H9 (cell line): Measurements from ENCODE around the gene HMX1. TPM values are rescaled to one million over a fixed set of nuclear protein-coding genes. Genes with fewer than 3 reads are reported as not detected.

Experiments used
- DNase-seq: peaks from one replicate; pipeline ENCODE4 v3.0.0-alpha.2; 2017
- H2AFZ ChIP-seq: one replicate; pipeline ENCODE4 v1.6.1; 2013; ENCODE audit warnings: mild to moderate bottlenecking, low read length, control low read depth, moderate library complexity
- H2AK5ac ChIP-seq: 2 replicates; pipeline ENCODE4 v1.6.1; 2013; ENCODE audit warnings: low read length, control low read depth, mixed read lengths; ENCODE audit not compliant: insufficient read length
- H2BK120ac ChIP-seq: one replicate; pipeline ENCODE4 v1.6.1; 2013; ENCODE audit warnings: low read depth, mild to moderate bottlenecking, low read length, control low read depth, inconsistent platforms; ENCODE audit not compliant: poor library complexity, severe bottlenecking
- H2BK12ac ChIP-seq: 2 replicates; pipeline ENCODE4 v1.6.1; 2013; ENCODE audit warnings: low read length, control low read depth, mixed read lengths, low read depth; ENCODE audit not compliant: insufficient read length
- H2BK15ac ChIP-seq: 2 replicates; pipeline ENCODE4 v1.6.1; 2013; ENCODE audit warnings: low read depth, low read length, control low read depth
- H2BK20ac ChIP-seq: one replicate; pipeline ENCODE4 v1.6.1; 2013; ENCODE audit warnings: low read depth, mild to moderate bottlenecking, low read length, control low read depth, inconsistent platforms; ENCODE audit not compliant: poor library complexity, severe bottlenecking
- H2BK5ac ChIP-seq: 2 replicates; pipeline ENCODE4 v1.6.1; 2013; ENCODE audit warnings: low read length, control low read depth, mixed read lengths; ENCODE audit not compliant: insufficient read length
- H3K14ac ChIP-seq: 2 replicates; pipeline ENCODE4 v1.6.1; 2013; ENCODE audit warnings: low read length, control low read depth; ENCODE audit not compliant: insufficient read depth
- H3K18ac ChIP-seq: 2 replicates; pipeline ENCODE4 v1.6.1; 2013; ENCODE audit warnings: low read depth, mild to moderate bottlenecking, mixed read lengths, low read length, control low read depth; ENCODE audit not compliant: insufficient read length
- H3K23ac ChIP-seq: 2 replicates; pipeline ENCODE4 v1.6.1; 2013; ENCODE audit warnings: low read length, control low read depth, mixed read lengths, low read depth; ENCODE audit not compliant: insufficient read length
- H3K23me2 ChIP-seq: 2 replicates; pipeline ENCODE4 v1.6.1; 2013; ENCODE audit warnings: low read depth, mild to moderate bottlenecking, mixed read lengths, low read length, control low read depth; ENCODE audit not compliant: insufficient read length, poor library complexity, severe bottlenecking
- H3K27ac ChIP-seq: 2 replicates; pipeline ENCODE4 v1.5.1; 2013; ENCODE audit warnings: low read length, control low read depth, mixed read lengths, low read depth; ENCODE audit not compliant: insufficient read length
- H3K27me3 ChIP-seq: 2 replicates; pipeline ENCODE4 v1.6.1; 2013; ENCODE audit warnings: low read length, control low read depth, inconsistent platforms; ENCODE audit not compliant: insufficient read depth
- H3K4ac ChIP-seq: 2 replicates; pipeline ENCODE4 v1.6.1; 2013; ENCODE audit warnings: low read depth, mild to moderate bottlenecking, control low read depth, inconsistent platforms, low read length, moderate library complexity
- H3K4me1 ChIP-seq: 2 replicates; pipeline ENCODE4 v1.6.1; 2013; ENCODE audit warnings: low read length, control low read depth, inconsistent platforms; ENCODE audit not compliant: insufficient read depth
- H3K4me2 ChIP-seq: 2 replicates; pipeline ENCODE4 v1.6.1; 2013; ENCODE audit warnings: low read length, control low read depth, mixed read lengths; ENCODE audit not compliant: insufficient read length, insufficient read depth
- H3K56ac ChIP-seq: 2 replicates; pipeline ENCODE4 v1.6.1; 2013; ENCODE audit warnings: low read depth, mild to moderate bottlenecking, mixed read lengths, low read length, control low read depth; ENCODE audit not compliant: insufficient read length
- H3K79me1 ChIP-seq: 2 replicates; pipeline ENCODE4 v1.6.1; 2013; ENCODE audit warnings: low read depth, mild to moderate bottlenecking, moderate library complexity, low read length, control low read depth, inconsistent platforms; ENCODE audit not compliant: insufficient read depth, poor library complexity, severe bottlenecking
- H3K79me2 ChIP-seq: 2 replicates; pipeline ENCODE4 v1.6.1; 2013; ENCODE audit warnings: low read length, control low read depth, inconsistent platforms; ENCODE audit not compliant: insufficient read depth
- H3K9ac ChIP-seq: 2 replicates; pipeline ENCODE4 v1.6.1; 2013; ENCODE audit warnings: low read length, control low read depth, mixed read lengths; ENCODE audit not compliant: insufficient read length; ENCODE audit errors: extremely low read depth
- H3K9me3 ChIP-seq: one replicate; pipeline ENCODE4 v1.6.1; 2013; ENCODE audit warnings: low read depth, low read length, inconsistent platforms; ENCODE audit not compliant: control insufficient read depth
- H3T11ph ChIP-seq: one replicate; pipeline ENCODE4 v1.6.1; 2013; ENCODE audit warnings: mild to moderate bottlenecking, low read length, control low read depth, inconsistent platforms
- H4K20me1 ChIP-seq: one replicate; pipeline ENCODE4 v1.6.1; 2013; ENCODE audit not compliant: control insufficient read depth, insufficient read length, insufficient read depth
- H4K5ac ChIP-seq: 2 replicates; pipeline ENCODE4 v1.6.1; 2013; ENCODE audit warnings: low read depth, mild to moderate bottlenecking, mixed read lengths, low read length, control low read depth; ENCODE audit not compliant: insufficient read length
- H4K8ac ChIP-seq: replicated peaks from 2 replicates; pipeline ENCODE4 v1.6.1; 2013; ENCODE audit warnings: low read length, control low read depth, mixed read lengths, low read depth; ENCODE audit not compliant: insufficient read length
- H4K91ac ChIP-seq: 2 replicates; pipeline ENCODE4 v1.6.1; 2013; ENCODE audit warnings: low read depth, mild to moderate bottlenecking, moderate library complexity, mixed read lengths, low read length, control low read depth; ENCODE audit not compliant: insufficient read length
- H3K27ac Mint-ChIP-seq, 3 experiments: 2 replicates in 2 of 3; 3 replicates in 1 of 3; pipeline ENCODE4 v1.8.0; 2020 to 2021; ENCODE audit warnings: mixed read lengths in 3 of 3, mild to moderate bottlenecking in 1 of 3, moderate library complexity in 1 of 3
- H3K27me3 Mint-ChIP-seq: 2 replicates; pipeline ENCODE4 v1.8.0; 2021; ENCODE audit warnings: low read depth, mild to moderate bottlenecking, moderate library complexity, mixed read lengths
- H3K36me3 Mint-ChIP-seq, 3 experiments: 2 replicates in 2 of 3; 3 replicates in 1 of 3; pipeline ENCODE4 v1.8.0; 2020 to 2021; ENCODE audit warnings: low read depth in 3 of 3, mixed read lengths in 3 of 3; ENCODE audit not compliant: insufficient read depth in 1 of 3
- H3K4me1 Mint-ChIP-seq, 2 experiments: 2 replicates each; pipeline ENCODE4 v1.8.0; 2020; ENCODE audit warnings: mixed read lengths in 2 of 2
- H3K4me3 Mint-ChIP-seq, 2 experiments: 2 replicates in 1 of 2; 3 replicates in 1 of 2; pipeline ENCODE4 v1.8.0; 2020 to 2021; ENCODE audit warnings: mild to moderate bottlenecking in 2 of 2, mixed read lengths in 2 of 2, moderate library complexity in 1 of 2
- H3K9me3 Mint-ChIP-seq, 2 experiments: 2 replicates in 1 of 2; 3 replicates in 1 of 2; pipeline ENCODE4 v1.8.0; 2020; ENCODE audit warnings: mild to moderate bottlenecking in 2 of 2, mixed read lengths in 2 of 2, moderate library complexity in 1 of 2
- CTCF ChIP-seq: fragments of 200-600 bp; sonication (generic); conservative IDR thresholded peaks from 3 replicates; pipeline ENCODE4 v1.8.0; 2021; ENCODE audit warnings: antibody characterized with exemption, mild to moderate bottlenecking
- WGBS: extraction: QIAGEN DNeasy Blood & Tissue Kit; methylation state at CpG from one replicate; pipeline ENCODE4 v1.1.7; 2013; ENCODE audit warnings: missing lambda C conversion rate, low lambda C conversion rate, mixed read lengths; ENCODE audit not compliant: insufficient read length; ENCODE audit errors: extremely low coverage; 5-methylcytosine and 5-hydroxymethylcytosine counted together
- total RNA-seq: library from RNA; stranded (reverse); gene quantifications from 2 replicates; pipeline ENCODE4 v1.2.1, GENCODE V29; 2021

Gene HMX1
- total RNA-seq, 1 experiment from 2014 or later, result 0.26 TPM

- Histone ChIP-seq H3K9me3 (no peaks in the 10 kb centered on the region), H3K23me2 (no peaks in the 10 kb centered on the region), H3K9ac (no peak overlapping the region), H4K8ac (no peak overlapping the region), H3K4me2 (no peak overlapping the region), H2BK20ac (no peak overlapping the region), H3K27ac (no peak overlapping the region), H4K5ac (no peak overlapping the region), H2BK120ac (no peak overlapping the region), H3K4ac (no peak overlapping the region), H4K20me1 (no peaks in the 10 kb centered on the region), H3K79me2 (no peaks in the 10 kb centered on the region), H3K79me1 (no peaks in the 10 kb centered on the region), H3K14ac (no peak overlapping the region; the same call in 1 of the 2 replicates), H2BK5ac (no peak overlapping the region), H2AK5ac (no peak overlapping the region), H4K91ac (no peak overlapping the region), H3K23ac (no peak overlapping the region), H2AFZ (no peak overlapping the region), H3K4me1 (no peaks in the 10 kb centered on the region), H3T11ph (no peak overlapping the region), H3K56ac (no peak overlapping the region), H2BK15ac (no peak overlapping the region), H3K18ac (no peak overlapping the region), H3K27me3 (peaks cover 14% of the 10 kb centered on the region; the same call in 1 of the 2 replicates), H2BK12ac (no peak overlapping the region)
- no CpG with 5 or more reads among the region's 23 CpGs for WGBS
- H3K27ac Mint-ChIP-seq, result no peak overlapping the region
- TF ChIP-seq CTCF, result no peak
- H3K9me3 Mint-ChIP-seq, result peaks cover 0 to 4% of the 10 kb centered on the region in 2 experiments; a peak in 1 of 5 replicates
- no peaks in the 10 kb centered on the region for H3K36me3 Mint-ChIP-seq
- no peak overlapping the region for H3K4me3 Mint-ChIP-seq
- peaks cover 76% of the 10 kb centered on the region for H3K27me3 Mint-ChIP-seq
- DNase-seq, result peak; percentile 19
- peaks cover 9 to 18% of the 10 kb centered on the region in 2 experiments for H3K4me1 Mint-ChIP-seq
These were observed 21.4 kb downstream of the HMX1 start for GRCh38 chr4:8850074-8850829.
